ENCODE measurements around the gene CELF1.

Gene CELF1

GRCh38 chr11:47506373-47506772 is 46.6 kb downstream of the CELF1 start:
- Histone ChIP-seq H3K9me3 (ENCODE audit: low read length) (no peaks in the 10 kb centered on the region), H3K4me1 (ENCODE audit: insufficient read depth, low read length) (peaks cover 53% of the 10 kb centered on the region), H3K9ac (ENCODE audit: low read length) (no peak overlapping the region), H3K36me3 (ENCODE audit: insufficient read depth, low read length) (no peaks in the 10 kb centered on the region), H3K27me3 (ENCODE audit: control insufficient read depth in 1 of 2, insufficient read depth in 2 of 2, low read length in 2 of 2) (no peaks in the 10 kb centered on the region), H3K4me3 (ENCODE audit: low read depth in 1 of 2, low read length in 2 of 2) (no peak overlapping the region), H3K27ac (ENCODE audit: low read depth, low read length) (peak overlapping the region; percentile 39)

- Histone ChIP-seq H3K4me3 (ENCODE audit: low read depth in 1 of 2, low read length in 2 of 2) (no peak overlapping the region), H3K9ac (ENCODE audit: low read length) (no peak overlapping the region), H3K9me3 (ENCODE audit: low read length) (no peaks in the 10 kb centered on the region), H3K27ac (ENCODE audit: low read depth, low read length) (no peak overlapping the region), H3K36me3 (ENCODE audit: insufficient read depth, low read length) (no peaks in the 10 kb centered on the region), H3K27me3 (ENCODE audit: control insufficient read depth in 1 of 2, insufficient read depth in 2 of 2, low read length in 2 of 2) (no peaks in the 10 kb centered on the region), H3K4me1 (ENCODE audit: insufficient read depth, low read length) (peaks cover 58% of the 10 kb centered on the region)
Observed at GRCh38 chr11:47504910-47505309, 48.0 kb downstream of the CELF1 start.

- H3K4me3 ChIP-seq (ENCODE audit: low read depth in 1 of 2, low read length in 2 of 2), result no peak overlapping the region
- H3K27me3 ChIP-seq (ENCODE audit: control insufficient read depth in 1 of 2, insufficient read depth in 2 of 2, low read length in 2 of 2), result no peaks in the 10 kb centered on the region
- no peaks in the 10 kb centered on the region for H3K36me3 ChIP-seq (ENCODE audit: insufficient read depth, low read length)
- no peaks in the 10 kb centered on the region for H3K9me3 ChIP-seq (ENCODE audit: low read length)
- no peak overlapping the region for H3K27ac ChIP-seq (ENCODE audit: low read depth, low read length)
- no peak overlapping the region for H3K9ac ChIP-seq (ENCODE audit: low read length)
- peaks cover 59% of the 10 kb centered on the region for H3K4me1 ChIP-seq (ENCODE audit: insufficient read depth, low read length)
Observed at GRCh38 chr11:47503227-47503626, 49.7 kb downstream of the CELF1 start.

GRCh38 chr11:47502767-47503166 is 50.2 kb downstream of the CELF1 start:
- H3K9me3 ChIP-seq (ENCODE audit: low read length), result no peaks in the 10 kb centered on the region
- no peak overlapping the region for H3K27ac ChIP-seq (ENCODE audit: low read depth, low read length)
- no peaks in the 10 kb centered on the region for H3K27me3 ChIP-seq (ENCODE audit: control insufficient read depth in 1 of 2, insufficient read depth in 2 of 2, low read length in 2 of 2)
- no peak overlapping the region for H3K4me3 ChIP-seq (ENCODE audit: low read depth in 1 of 2, low read length in 2 of 2)
- H3K36me3 ChIP-seq (ENCODE audit: insufficient read depth, low read length), result no peaks in the 10 kb centered on the region
- peaks cover 55% of the 10 kb centered on the region for H3K4me1 ChIP-seq (ENCODE audit: insufficient read depth, low read length)
- no peak overlapping the region for H3K9ac ChIP-seq (ENCODE audit: low read length)

GRCh38 chr11:47501101-47501500 is 51.8 kb downstream of the CELF1 start:
- Histone ChIP-seq H3K27me3 (ENCODE audit: control insufficient read depth in 1 of 2, insufficient read depth in 2 of 2, low read length in 2 of 2) (no peaks in the 10 kb centered on the region), H3K36me3 (ENCODE audit: insufficient read depth, low read length) (no peaks in the 10 kb centered on the region), H3K4me1 (ENCODE audit: insufficient read depth, low read length) (peaks cover 61% of the 10 kb centered on the region), H3K9me3 (ENCODE audit: low read length) (no peaks in the 10 kb centered on the region), H3K4me3 (ENCODE audit: low read depth in 1 of 2, low read length in 2 of 2) (no peak overlapping the region), H3K27ac (ENCODE audit: low read depth, low read length) (no peak overlapping the region), H3K9ac (ENCODE audit: low read length) (no peak overlapping the region)

- Histone ChIP-seq H3K9ac (ENCODE audit: low read length) (no peak overlapping the region), H3K36me3 (ENCODE audit: insufficient read depth, low read length) (peaks cover 4% of the 10 kb centered on the region), H3K4me3 (ENCODE audit: low read depth in 1 of 2, low read length in 2 of 2) (no peak overlapping the region), H3K4me1 (ENCODE audit: insufficient read depth, low read length) (peaks cover 69% of the 10 kb centered on the region), H3K9me3 (ENCODE audit: low read length) (no peaks in the 10 kb centered on the region), H3K27ac (ENCODE audit: low read depth, low read length) (no peak overlapping the region), H3K27me3 (ENCODE audit: control insufficient read depth in 1 of 2, insufficient read depth in 2 of 2, low read length in 2 of 2) (no peaks in the 10 kb centered on the region)
Observed at GRCh38 chr11:47500121-47500520, 52.8 kb downstream of the CELF1 start.

GRCh38 chr11:47499614-47500013 is 53.3 kb downstream of the CELF1 start:
- H3K4me3 ChIP-seq (ENCODE audit: low read depth in 1 of 2, low read length in 2 of 2), result no peak overlapping the region
- no peak overlapping the region for H3K27ac ChIP-seq (ENCODE audit: low read depth, low read length)
- H3K4me1 ChIP-seq (ENCODE audit: insufficient read depth, low read length), result peaks cover 72% of the 10 kb centered on the region
- H3K36me3 ChIP-seq (ENCODE audit: insufficient read depth, low read length), result peaks cover 8% of the 10 kb centered on the region
- H3K9me3 ChIP-seq (ENCODE audit: low read length), result no peaks in the 10 kb centered on the region
- H3K9ac ChIP-seq (ENCODE audit: low read length), result no peak overlapping the region
- no peaks in the 10 kb centered on the region for H3K27me3 ChIP-seq (ENCODE audit: control insufficient read depth in 1 of 2, insufficient read depth in 2 of 2, low read length in 2 of 2)

- Histone ChIP-seq H3K4me1 (ENCODE audit: insufficient read depth, low read length) (peaks cover 72% of the 10 kb centered on the region), H3K27me3 (ENCODE audit: control insufficient read depth in 1 of 2, insufficient read depth in 2 of 2, low read length in 2 of 2) (no peaks in the 10 kb centered on the region), H3K36me3 (ENCODE audit: insufficient read depth, low read length) (peaks cover 8% of the 10 kb centered on the region), H3K9me3 (ENCODE audit: low read length) (no peaks in the 10 kb centered on the region), H3K9ac (ENCODE audit: low read length) (no peak overlapping the region), H3K4me3 (ENCODE audit: low read depth in 1 of 2, low read length in 2 of 2) (no peak overlapping the region), H3K27ac (ENCODE audit: low read depth, low read length) (no peak overlapping the region)
Observed at GRCh38 chr11:47499161-47499560, 53.8 kb downstream of the CELF1 start.

- no peaks in the 10 kb centered on the region for H3K9me3 ChIP-seq (ENCODE audit: low read length)
- peaks cover 8% of the 10 kb centered on the region for H3K36me3 ChIP-seq (ENCODE audit: insufficient read depth, low read length)
- H3K4me1 ChIP-seq (ENCODE audit: insufficient read depth, low read length), result peaks cover 71% of the 10 kb centered on the region
- H3K27ac ChIP-seq (ENCODE audit: low read depth, low read length), result no peak overlapping the region
- no peak overlapping the region for H3K9ac ChIP-seq (ENCODE audit: low read length)
- no peaks in the 10 kb centered on the region for H3K27me3 ChIP-seq (ENCODE audit: control insufficient read depth in 1 of 2, insufficient read depth in 2 of 2, low read length in 2 of 2)
- no peak overlapping the region for H3K4me3 ChIP-seq (ENCODE audit: low read depth in 1 of 2, low read length in 2 of 2)
Observed at GRCh38 chr11:47498584-47499152, 54.3 kb downstream of the CELF1 start.

GRCh38 chr11:47498149-47498548 is 54.8 kb downstream of the CELF1 start:
- no peak overlapping the region for H3K27ac ChIP-seq (ENCODE audit: low read depth, low read length)
- peaks cover 8% of the 10 kb centered on the region for H3K36me3 ChIP-seq (ENCODE audit: insufficient read depth, low read length)
- no peaks in the 10 kb centered on the region for H3K27me3 ChIP-seq (ENCODE audit: control insufficient read depth in 1 of 2, insufficient read depth in 2 of 2, low read length in 2 of 2)
- no peak overlapping the region for H3K4me3 ChIP-seq (ENCODE audit: low read depth in 1 of 2, low read length in 2 of 2)
- peaks cover 66% of the 10 kb centered on the region for H3K4me1 ChIP-seq (ENCODE audit: insufficient read depth, low read length)
- no peaks in the 10 kb centered on the region for H3K9me3 ChIP-seq (ENCODE audit: low read length)
- H3K9ac ChIP-seq (ENCODE audit: low read length), result no peak overlapping the region

- Histone ChIP-seq H3K36me3 (ENCODE audit: insufficient read depth, low read length) (peaks cover 8% of the 10 kb centered on the region), H3K9ac (ENCODE audit: low read length) (no peak overlapping the region), H3K27ac (ENCODE audit: low read depth, low read length) (no peak overlapping the region), H3K27me3 (ENCODE audit: control insufficient read depth in 1 of 2, insufficient read depth in 2 of 2, low read length in 2 of 2) (no peaks in the 10 kb centered on the region), H3K4me1 (ENCODE audit: insufficient read depth, low read length) (peaks cover 58% of the 10 kb centered on the region), H3K9me3 (ENCODE audit: low read length) (no peaks in the 10 kb centered on the region), H3K4me3 (ENCODE audit: low read depth in 1 of 2, low read length in 2 of 2) (no peak overlapping the region)
Observed at GRCh38 chr11:47496808-47497207, 56.1 kb downstream of the CELF1 start.

GRCh38 chr11:47495856-47496217 is 57.1 kb downstream of the CELF1 start:
- peaks cover 8% of the 10 kb centered on the region for H3K36me3 ChIP-seq (ENCODE audit: insufficient read depth, low read length)
- no peak overlapping the region for H3K9ac ChIP-seq (ENCODE audit: low read length)
- no peak overlapping the region for H3K4me3 ChIP-seq (ENCODE audit: low read depth in 1 of 2, low read length in 2 of 2)
- H3K9me3 ChIP-seq (ENCODE audit: low read length), result no peaks in the 10 kb centered on the region
- H3K27me3 ChIP-seq (ENCODE audit: control insufficient read depth in 1 of 2, insufficient read depth in 2 of 2, low read length in 2 of 2), result no peaks in the 10 kb centered on the region
- peaks cover 49% of the 10 kb centered on the region for H3K4me1 ChIP-seq (ENCODE audit: insufficient read depth, low read length)
- no peak overlapping the region for H3K27ac ChIP-seq (ENCODE audit: low read depth, low read length)
